GM10266 (cell line): Measurements from ENCODE around the gene DLGAP4.

ENCODE experiments used
- DNase-seq: peaks from one replicate; pipeline ENCODE4 v3.0.0; 2012; ENCODE audit errors: extremely low spot score
- TF ChIP-seq, protein P1 (sequence below): IDR thresholded peaks from 2 replicates; pipeline ENCODE4 v1.5.1; 2012; ENCODE audit warnings: mild to moderate bottlenecking, low read depth; ENCODE audit not compliant: control insufficient read depth, insufficient read depth; ENCODE audit errors: missing control alignments

The DLGAP4 gene

DNA sequence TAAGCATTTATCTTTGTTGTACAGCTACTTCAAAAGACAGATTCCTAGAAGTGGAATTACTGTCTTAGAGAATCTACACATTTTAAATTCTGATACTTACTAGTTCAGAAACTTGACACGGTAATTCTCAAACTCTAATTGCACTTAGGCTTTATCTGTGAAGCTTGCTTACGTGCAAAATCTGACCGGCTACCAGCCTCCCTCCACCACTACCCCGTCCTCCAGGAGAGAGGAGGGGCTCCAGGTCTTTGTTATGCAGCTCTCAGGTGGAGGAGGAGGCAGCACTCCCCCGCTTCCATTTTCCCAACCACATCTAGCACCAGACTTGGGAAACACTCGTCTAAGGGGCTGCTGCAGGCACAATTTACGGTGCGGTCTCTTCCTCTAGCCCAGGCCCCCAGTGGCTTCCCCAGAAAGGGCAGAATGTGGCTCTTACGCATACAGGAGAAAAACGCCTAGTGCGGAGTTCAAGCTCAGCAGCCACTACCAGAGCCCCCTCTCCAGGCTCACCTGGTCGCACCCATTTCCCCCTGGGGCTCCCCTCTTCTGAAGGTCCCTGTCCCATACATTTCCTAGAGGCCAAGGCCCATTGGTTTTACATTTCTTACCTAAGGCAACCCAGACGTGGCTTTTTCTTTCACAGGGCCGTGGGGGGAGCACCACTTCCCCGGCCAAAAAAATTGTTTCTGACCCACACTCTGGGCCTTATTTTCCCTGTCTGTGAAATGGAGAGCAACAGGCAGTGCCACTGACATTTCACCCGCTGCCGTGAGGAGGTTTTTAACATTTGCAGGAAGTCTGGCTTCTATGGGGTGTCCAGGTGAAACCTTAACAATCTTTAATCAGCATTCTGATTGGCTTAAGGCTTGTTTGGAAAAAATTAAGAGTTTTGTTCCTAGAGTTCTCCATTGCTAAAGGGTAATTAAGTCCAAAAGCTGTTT is 265.7 kb downstream of the DLGAP4 start:
- no peak for DNase-seq
- TF ChIP-seq, protein P1, sequence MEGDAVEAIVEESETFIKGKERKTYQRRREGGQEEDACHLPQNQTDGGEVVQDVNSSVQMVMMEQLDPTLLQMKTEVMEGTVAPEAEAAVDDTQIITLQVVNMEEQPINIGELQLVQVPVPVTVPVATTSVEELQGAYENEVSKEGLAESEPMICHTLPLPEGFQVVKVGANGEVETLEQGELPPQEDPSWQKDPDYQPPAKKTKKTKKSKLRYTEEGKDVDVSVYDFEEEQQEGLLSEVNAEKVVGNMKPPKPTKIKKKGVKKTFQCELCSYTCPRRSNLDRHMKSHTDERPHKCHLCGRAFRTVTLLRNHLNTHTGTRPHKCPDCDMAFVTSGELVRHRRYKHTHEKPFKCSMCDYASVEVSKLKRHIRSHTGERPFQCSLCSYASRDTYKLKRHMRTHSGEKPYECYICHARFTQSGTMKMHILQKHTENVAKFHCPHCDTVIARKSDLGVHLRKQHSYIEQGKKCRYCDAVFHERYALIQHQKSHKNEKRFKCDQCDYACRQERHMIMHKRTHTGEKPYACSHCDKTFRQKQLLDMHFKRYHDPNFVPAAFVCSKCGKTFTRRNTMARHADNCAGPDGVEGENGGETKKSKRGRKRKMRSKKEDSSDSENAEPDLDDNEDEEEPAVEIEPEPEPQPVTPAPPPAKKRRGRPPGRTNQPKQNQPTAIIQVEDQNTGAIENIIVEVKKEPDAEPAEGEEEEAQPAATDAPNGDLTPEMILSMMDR, result no peak

DNA sequence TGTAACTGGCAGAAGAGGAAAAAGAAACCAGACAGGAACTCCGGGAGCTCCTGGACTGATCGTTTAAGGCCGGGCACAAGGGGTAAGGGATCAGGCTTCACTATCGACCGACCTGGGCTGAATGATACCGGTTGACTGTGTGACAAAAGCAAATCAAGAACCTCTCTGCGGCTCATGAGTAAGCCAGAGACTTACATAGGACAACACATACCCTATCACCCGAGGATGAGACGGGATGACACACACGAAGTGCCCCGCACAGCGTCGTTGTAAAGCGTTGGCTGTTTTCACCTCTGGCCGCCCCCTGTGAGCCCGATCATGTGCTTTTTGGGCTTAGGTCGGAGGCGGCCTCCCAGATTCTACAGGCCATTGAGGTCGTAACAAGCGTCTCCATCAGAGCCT is 266.6 kb downstream of the DLGAP4 start:
- TF ChIP-seq, protein P1, result no peak
- DNase-seq, result peak; percentile 49

DNA sequence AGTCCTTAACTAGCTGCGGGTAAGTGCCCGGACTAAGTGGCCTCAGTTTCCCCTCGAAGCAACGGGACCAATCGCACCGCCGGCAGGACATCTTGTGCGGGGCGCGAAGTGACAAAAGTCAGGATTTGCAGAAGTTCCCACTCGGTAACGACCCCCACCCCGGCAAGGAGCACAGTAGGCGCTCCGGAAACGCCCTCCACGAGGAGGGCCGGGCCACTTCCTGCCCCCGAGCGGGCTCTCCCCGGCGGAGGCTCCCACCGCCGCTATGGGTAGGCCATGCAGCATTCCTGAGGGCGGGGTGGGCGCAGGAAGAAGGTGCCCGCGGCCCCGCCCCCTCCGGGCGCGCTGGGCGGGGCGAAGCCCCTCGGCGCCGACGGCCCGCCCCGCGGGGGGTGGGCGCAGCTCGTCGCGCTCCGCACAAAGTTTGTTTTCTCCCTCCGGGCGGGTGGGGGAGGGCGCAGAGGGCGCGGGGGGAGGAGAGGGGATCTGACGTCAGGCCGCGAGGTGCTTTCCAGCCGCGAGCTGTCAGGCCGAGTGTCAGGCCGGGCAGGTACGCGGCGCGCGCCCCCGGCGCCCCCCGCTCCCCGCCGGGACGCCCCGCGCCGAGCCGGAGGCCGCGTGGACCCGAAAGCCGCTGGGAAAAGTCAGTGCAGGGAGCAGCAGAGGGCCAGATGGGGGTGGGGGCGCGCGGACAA is 267.1 kb downstream of the DLGAP4 start, which contains the start of gene TGIF2:
TSS of gene TGIF2 (plus strand) at position 495 of the 695 bp plus-strand sequence. CDS start 5,178 bp downstream, outside the sequence.
- TF ChIP-seq, protein P1, result no peak
- peak; percentile 100 for DNase-seq

DNA sequence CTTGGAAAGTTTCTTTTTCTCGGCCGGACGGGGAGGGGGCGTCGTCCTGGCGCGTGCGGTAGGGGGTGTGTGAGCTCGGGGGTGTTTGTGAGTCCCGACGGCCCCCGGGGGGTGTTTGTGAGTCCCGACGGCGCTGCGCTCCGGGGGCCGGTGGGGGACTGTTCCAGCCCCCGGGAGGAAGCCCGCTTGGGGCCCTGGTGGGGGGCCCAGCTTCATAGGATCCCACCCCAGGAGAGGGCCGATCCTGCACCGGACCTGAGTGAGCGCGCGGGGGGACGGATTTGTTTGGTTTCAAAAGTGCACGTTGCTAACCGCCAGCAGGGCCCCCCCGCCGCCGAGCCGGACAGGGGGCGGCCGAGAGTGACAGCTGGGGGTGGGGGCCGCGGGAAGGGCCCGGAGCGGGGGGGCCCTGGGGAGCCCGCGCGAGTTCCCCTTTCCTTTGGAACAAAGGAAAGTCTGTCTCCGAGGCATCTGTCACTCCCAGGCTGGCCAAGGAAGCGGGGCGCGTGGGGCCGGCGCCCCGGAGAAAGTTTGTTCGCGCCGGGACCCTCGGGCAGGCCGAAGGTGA is 267.7 kb downstream of the DLGAP4 start:
- peak; percentile 74 for DNase-seq
- TF ChIP-seq, protein P1, result no peak

DNA sequence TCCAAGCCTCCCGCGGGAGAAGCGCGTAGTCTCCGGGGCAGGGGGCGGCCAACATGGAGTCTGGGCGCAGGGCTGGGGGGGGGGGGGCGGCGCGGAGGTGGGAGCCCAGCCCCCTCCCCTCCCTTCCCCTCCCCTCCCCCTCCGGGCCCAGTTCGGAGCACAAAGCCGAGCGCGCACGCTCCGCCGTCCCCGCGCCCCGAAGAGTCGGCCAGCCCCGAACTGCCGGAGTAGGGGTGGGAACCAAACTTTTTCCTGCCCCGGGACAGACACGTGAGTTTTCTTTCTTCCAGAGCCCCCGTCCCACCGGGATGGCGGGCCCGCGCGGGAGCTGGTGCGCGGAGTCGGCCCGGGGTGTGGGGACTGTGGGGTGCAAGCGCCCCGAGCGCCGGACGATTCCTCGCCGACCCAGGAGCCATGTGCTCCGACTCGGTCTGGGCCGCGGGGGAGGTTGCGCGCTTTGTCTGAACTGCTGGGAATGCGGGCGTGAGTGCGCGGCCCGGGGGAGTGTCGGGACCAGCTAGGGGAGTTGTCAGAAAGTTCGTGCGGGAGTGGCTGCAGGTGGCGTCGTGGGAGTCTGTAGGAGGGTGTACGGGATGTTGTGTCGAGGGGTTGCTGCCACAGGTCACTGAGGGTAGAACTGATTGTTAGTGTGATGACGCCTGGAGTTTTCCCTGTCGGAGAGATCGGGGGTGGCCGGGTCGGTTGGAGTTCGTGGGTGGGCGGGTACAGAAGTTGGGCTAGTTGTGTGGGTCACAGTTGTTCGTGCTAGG is 268.4 kb downstream of the DLGAP4 start:
- TF ChIP-seq, protein P1, result no peak
- DNase-seq, result peak; percentile 57

DNA sequence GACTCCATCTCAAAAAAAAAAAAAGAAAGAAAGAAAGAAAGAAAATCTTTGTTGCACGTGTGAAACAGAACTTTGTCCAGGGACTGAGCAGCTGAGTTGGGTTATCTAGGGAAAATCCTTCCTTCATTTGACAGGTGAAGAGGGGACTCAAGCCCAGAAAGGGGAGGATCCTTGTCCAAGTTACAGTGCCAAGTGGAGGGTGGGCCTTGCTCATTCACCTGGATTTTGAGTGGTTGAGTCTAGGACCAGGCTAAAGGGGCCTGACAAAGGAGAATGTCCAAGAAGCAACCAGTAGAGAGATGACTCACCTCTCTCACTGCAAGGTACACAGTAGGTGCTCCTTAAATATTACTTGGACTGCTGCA is 269.9 kb downstream of the DLGAP4 start:
- TF ChIP-seq, protein P1, result no peak
- DNase-seq, result no peak
